ENCODE results near the gene DENND1B. TPM values are rescaled to one million over a fixed set of nuclear protein-coding genes. Genes with fewer than 3 reads are reported as not detected.

The DENND1B gene
- total RNA-seq, 1 experiment from 2014 or later, result 14.1 TPM

- no peaks in the 10 kb centered on the region for H3F3A ChIP-seq (ENCODE audit: insufficient read depth, low read depth)
- no peak overlapping the region for H3K4me2 ChIP-seq
- H3K36me3 ChIP-seq (ENCODE audit: low read depth), result no peaks in the 10 kb centered on the region
- no peaks in the 10 kb centered on the region for H3K9me3 ChIP-seq (ENCODE audit: insufficient read depth, low read depth)
- intact Hi-C loops (cut with micrococcal nuclease; ENCODE audit: unreplicated experiment), result no loop called here
- no peak overlapping the region for H3K4me3 ChIP-seq
- no peak for DNase-seq
- CTCF ChIA-PET, result no interaction called here
- H3K9me2 ChIP-seq (ENCODE audit: insufficient read depth), result no peaks in the 10 kb centered on the region
- POLR2A ChIA-PET (ENCODE audit: unreplicated experiment), result no interaction called here
- H3K27me3 ChIP-seq (ENCODE audit: insufficient read depth, low read depth), result no peaks in the 10 kb centered on the region
- no peaks in the 10 kb centered on the region for H3K4me1 ChIP-seq (replicated peaks; ENCODE audit: insufficient read depth)
- H3K27ac ChIP-seq, result no peak overlapping the region
- no peak overlapping the region for H2AFZ ChIP-seq
- TF ChIP-seq EZH2 (IDR thresholded peaks at IDR 0.05; ENCODE audit: low read depth) (no peak), CTCF (conservative IDR thresholded peaks at IDR 0.05) (no peak)
- BruUV-seq (replicated peaks), result no TSS peak
- H3K79me2 ChIP-seq (ENCODE audit: low read depth), result no peaks in the 10 kb centered on the region
- no peaks in the 10 kb centered on the region for H4K20me1 ChIP-seq (ENCODE audit: insufficient read depth)
These were observed 304.9 kb downstream of the DENND1B start for GRCh38 chr1:197470330-197470729.

DNA sequence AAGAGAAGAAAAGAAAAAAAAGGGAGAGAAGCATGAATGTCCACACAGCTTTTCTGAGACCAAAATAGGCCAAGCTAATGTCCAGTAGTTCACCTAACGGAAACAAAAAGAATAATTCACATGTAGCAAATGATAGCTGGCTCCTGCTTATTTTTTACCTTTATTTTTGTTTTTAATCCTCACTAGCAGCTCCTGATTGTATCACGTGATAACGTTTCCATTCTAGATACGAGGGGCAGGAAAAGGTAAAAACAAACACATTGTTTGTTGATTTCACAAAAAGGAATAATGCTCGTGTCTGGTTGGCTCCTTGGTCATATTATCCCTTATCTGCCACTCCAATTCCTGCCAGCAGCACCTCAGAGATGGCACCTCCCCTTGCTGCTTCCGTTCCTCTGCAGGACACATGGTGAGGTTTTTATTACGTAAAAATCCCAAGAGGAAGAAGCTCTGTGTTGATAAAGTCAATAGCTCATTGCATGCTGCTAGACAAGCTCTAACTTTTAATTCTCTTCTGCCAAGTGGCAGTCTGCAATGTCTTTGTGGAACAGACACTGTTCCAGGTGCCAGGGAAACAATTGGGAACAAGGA, 305.6 kb downstream of the DENND1B start:
- H2AFZ ChIP-seq, result no peak overlapping the region; the same call in 1 of the 2 replicates
- POLR2A ChIA-PET (ENCODE audit: unreplicated experiment), result no interaction called here

GRCh38 chr1:197468543-197469175, 306.6 kb downstream of the DENND1B start:
- Histone ChIP-seq H3K27ac (no peak overlapping the region), H3K9me3 (ENCODE audit: insufficient read depth, low read depth) (no peaks in the 10 kb centered on the region), H3K27me3 (ENCODE audit: insufficient read depth, low read depth) (no peaks in the 10 kb centered on the region), H3F3A (ENCODE audit: insufficient read depth, low read depth) (no peaks in the 10 kb centered on the region), H3K4me1 (replicated peaks; ENCODE audit: insufficient read depth) (no peaks in the 10 kb centered on the region), H3K36me3 (ENCODE audit: low read depth) (no peaks in the 10 kb centered on the region), H3K4me3 (no peak overlapping the region), H3K9me2 (ENCODE audit: insufficient read depth) (no peaks in the 10 kb centered on the region), H2AFZ (no peak overlapping the region; the same call in 1 of the 2 replicates), H3K79me2 (ENCODE audit: low read depth) (no peaks in the 10 kb centered on the region), H4K20me1 (ENCODE audit: insufficient read depth) (no peaks in the 10 kb centered on the region), H3K4me2 (no peak overlapping the region)
- intact Hi-C loops (cut with micrococcal nuclease; ENCODE audit: unreplicated experiment), result no loop called here
- ChIA-PET POLR2A (ENCODE audit: unreplicated experiment) (no interaction called here), CTCF (no interaction called here)
- no peak for TF ChIP-seq CTCF (conservative IDR thresholded peaks at IDR 0.05)
- TF ChIP-seq EZH2 (IDR thresholded peaks at IDR 0.05; ENCODE audit: low read depth), result no peak
- no peak for DNase-seq
- BruUV-seq (replicated peaks), result no TSS peak

More for the DNA sequence above, 305.6 kb downstream of the DENND1B start:
- TF ChIP-seq CTCF (conservative IDR thresholded peaks at IDR 0.05) (no peak), EZH2 (IDR thresholded peaks at IDR 0.05; ENCODE audit: low read depth) (no peak)
- CTCF ChIA-PET, result no interaction called here
- H3F3A ChIP-seq (ENCODE audit: insufficient read depth, low read depth), result no peaks in the 10 kb centered on the region
- H3K27me3 ChIP-seq (ENCODE audit: insufficient read depth, low read depth), result no peaks in the 10 kb centered on the region
- H3K36me3 ChIP-seq (ENCODE audit: low read depth), result no peaks in the 10 kb centered on the region
- H3K79me2 ChIP-seq (ENCODE audit: low read depth), result no peaks in the 10 kb centered on the region
- DNase-seq, result no peak
- no TSS peak for BruUV-seq (replicated peaks)
- H4K20me1 ChIP-seq (ENCODE audit: insufficient read depth), result no peaks in the 10 kb centered on the region
- no peaks in the 10 kb centered on the region for H3K9me2 ChIP-seq (ENCODE audit: insufficient read depth)
- H3K4me3 ChIP-seq, result no peak overlapping the region
- intact Hi-C loops (cut with micrococcal nuclease; ENCODE audit: unreplicated experiment), result no loop called here
- H3K4me1 ChIP-seq (replicated peaks; ENCODE audit: insufficient read depth), result no peaks in the 10 kb centered on the region
- no peaks in the 10 kb centered on the region for H3K9me3 ChIP-seq (ENCODE audit: insufficient read depth, low read depth)
- no peak overlapping the region for H3K27ac ChIP-seq
- H3K4me2 ChIP-seq, result no peak overlapping the region
